ENCODE measurements around the gene DNTT.

- no peak for TF ChIP-seq TARDBP (IDR thresholded peaks at IDR 0.05)
- TF ChIP-seq PKNOX1 (IDR thresholded peaks at IDR 0.05) = no peak
- no peak for TF ChIP-seq SUZ12 (IDR thresholded peaks at IDR 0.05)
- TF ChIP-seq FOXM1 (IDR thresholded peaks at IDR 0.05; ENCODE audit: borderline replicate concordance) = no peak
- no peak for TF ChIP-seq NFRKB (IDR thresholded peaks at IDR 0.05)
- no peak for TF ChIP-seq ELF4 (IDR thresholded peaks at IDR 0.05)
- TF ChIP-seq FOXA1 (IDR thresholded peaks at IDR 0.05) = no peak
- TF ChIP-seq FOXK2 (IDR thresholded peaks at IDR 0.05) = no peak
- TF ChIP-seq LEF1 (IDR thresholded peaks at IDR 0.05; ENCODE audit: borderline replicate concordance) = no peak
- no peak for TF ChIP-seq BHLHE40 (IDR thresholded peaks at IDR 0.05; ENCODE audit: borderline replicate concordance)
Measured at GRCh38 chr10:96313344-96313743, 9.1 kb downstream of the DNTT start.

Measured in HEK293T (cell line).